Sigmoid colon (tissue), 7 donors: ENCODE data around the gene CDT1. TPM values are rescaled to one million over a fixed set of nuclear protein-coding genes. Genes with fewer than 3 reads are reported as not detected.

Source experiments
- DNase-seq: peaks from one replicate; pipeline ENCODE4 v3.0.0-alpha.2; 2019
- H3K27ac ChIP-seq, 4 donors: fragments of 200-600 bp; sonication (generic); one replicate each; pipeline ENCODE4 v1.5.1; 2016 to 2019; ENCODE audit warnings: mild to moderate bottlenecking in 1 of 4
- H3K27me3 ChIP-seq, 3 donors: fragments of 200-600 bp; sonication (generic); one replicate each; pipeline ENCODE4 v1.5.1; 2019; ENCODE audit warnings: mild to moderate bottlenecking in 1 of 3
- H3K36me3 ChIP-seq, 4 donors: fragments of 200-600 bp; sonication (generic); one replicate each; pipeline ENCODE4 v1.5.1; 2016 to 2019
- H3K4me1 ChIP-seq, 4 donors: fragments of 200-600 bp; sonication (generic); one replicate each; pipeline ENCODE4 v1.5.1; 2017 to 2019
- H3K4me3 ChIP-seq, 4 donors: fragments of 200-600 bp; sonication (generic); one replicate each; pipeline ENCODE4 v1.5.1; 2017 to 2019; ENCODE audit warnings: mild to moderate bottlenecking in 2 of 4, moderate library complexity in 1 of 4
- H3K9me3 ChIP-seq, 4 donors: fragments of 200-600 bp in 3 of 4; sonication (generic) in 3 of 4; one replicate each; pipeline versions ENCODE4 v1.5.1 to v1.6.1; 2013 to 2019
- CTCF ChIP-seq, 4 experiments: fragments of 450-650 bp in 3 of 4; fragments of 200-600 bp in 1 of 4; IDR thresholded peaks; one replicate each; pipeline ENCODE4 v1.5.1; 2016 to 2019; ENCODE audit warnings: antibody characterized with exemption in 4 of 4, mild to moderate bottlenecking in 3 of 4, moderate library complexity in 2 of 4
- EP300 ChIP-seq, 4 donors: sonication (generic); formaldehyde crosslinking; IDR thresholded peaks; one replicate each; pipeline ENCODE4 v1.6.1; 2017; ENCODE audit warnings: antibody characterized with exemption in 4 of 4
- POLR2A ChIP-seq, 2 donors: fragments of 450-650 bp; IDR thresholded peaks; one replicate each; pipeline ENCODE4 v1.6.1; 2016; ENCODE audit warnings: antibody characterized with exemption in 2 of 2, mild to moderate bottlenecking in 2 of 2, moderate library complexity in 2 of 2
- POLR2AphosphoS5 ChIP-seq, 4 donors: sonication (generic); formaldehyde crosslinking; IDR thresholded peaks; one replicate each; pipeline ENCODE4 v1.6.1; 2017; ENCODE audit warnings: antibody characterized with exemption in 4 of 4
- WGBS, 2 donors: extraction: QIAGEN DNeasy Blood & Tissue Kit; methylation state at CpG; one replicate each; pipeline ENCODE4 v1.1.7; 2013; 5-methylcytosine and 5-hydroxymethylcytosine counted together
- intact Hi-C: fragments of 100-400 bp; cut with DNase I; formaldehyde crosslinking; loops from one replicate; pipeline ENCODE4 v1.15.1; 2023
- polyA plus RNA-seq, 3 donors: library from polyadenylated mRNA; stranded (reverse); fragments of 200-250 nt; gene quantifications; one replicate each; pipeline ENCODE4 v1.2.3, GENCODE V29; 2013
- total RNA-seq, 4 donors: library from RNA; depleted of rRNA; stranded (reverse); fragments of >200 nt; gene quantifications; one replicate each; pipeline ENCODE4 v1.1.0, GENCODE V29; 2016
- donor health status: healthy with polysubstance abuse.
- donor health status: Bipolar disorder and iron deficiency.
- donor health status: healthy.

CDT1 gene
- total and polyA plus RNA-seq, 7 donors: 0.71 to 17.4 (median 3.3) TPM; not detected in 1

DNA sequence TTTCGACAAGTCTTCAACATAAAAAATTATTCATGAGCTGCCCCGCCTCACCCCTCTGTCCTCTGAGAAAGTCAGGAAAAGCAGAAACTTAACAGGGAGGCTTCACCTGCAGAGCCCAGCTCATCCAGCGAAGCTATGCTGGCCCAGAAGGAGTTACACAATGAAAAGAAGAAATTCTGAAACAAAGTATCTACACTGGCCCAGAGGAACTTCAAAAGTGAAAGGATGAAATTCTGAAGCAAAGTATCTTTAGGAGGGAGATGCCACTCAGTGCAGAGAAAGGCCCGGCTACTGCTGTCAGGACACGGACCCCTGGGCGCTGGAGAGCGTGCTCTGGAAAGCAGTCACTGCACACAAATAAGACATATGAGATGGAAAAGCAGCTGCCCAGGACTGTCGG is 51.6 kb downstream of the CDT1 start:
- WGBS, 2 donors: 84 to 86% methylated on average over 8 of the region's 8 CpGs
- no peaks in the 10 kb centered on the region for H3K9me3 ChIP-seq
- H3K36me3 ChIP-seq: peaks cover 6 to 32% (median 8%) of the 10 kb centered on the region in 4 donors
- H3K4me1 ChIP-seq: peaks cover 0 to 27% (median 20%) of the 10 kb centered on the region in 4 donors
- H3K27ac ChIP-seq: peak overlapping the region in 1 of 4 donors; percentile 88
- H3K27me3 ChIP-seq: no peaks in the 10 kb centered on the region
- intact Hi-C loops: loop anchor here (5.0 kb wide), 2 partner anchors 118 to 362 kb away; partner anchors contain the start of gene ZNF778
- H3K4me3 ChIP-seq: no peak overlapping the region
- DNase-seq: no peak
- TF ChIP-seq POLR2A (IDR thresholded peaks at IDR 0.05) (no peak), EP300 (IDR thresholded peaks at IDR 0.05) (no peak), POLR2AphosphoS5 (IDR thresholded peaks at IDR 0.05) (no peak), CTCF (IDR thresholded peaks at IDR 0.05) (no peak)

DNA sequence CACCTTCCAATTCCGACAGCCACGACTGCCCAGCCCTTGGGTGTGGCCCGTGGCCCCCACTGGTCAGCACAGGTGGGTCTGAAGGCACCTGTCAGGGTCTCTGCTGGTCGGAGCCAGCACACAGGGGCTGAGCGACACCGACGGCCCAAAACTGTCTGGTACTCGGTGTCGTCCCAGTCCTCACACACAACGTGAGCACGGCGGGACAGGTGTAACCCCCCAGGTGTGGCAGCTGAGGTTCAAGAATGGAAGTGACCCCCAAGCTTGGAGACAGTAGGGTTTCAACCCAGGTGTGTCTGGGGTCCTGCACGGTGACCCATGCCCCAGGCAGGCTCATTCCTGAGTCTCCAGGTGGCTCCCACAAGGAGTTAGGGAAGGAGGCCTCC is 52.1 kb downstream of the CDT1 start:
- Histone ChIP-seq H3K4me3 (peak overlapping the region in 3 of 4 donors; percentile 70 to 95 (median 73)), H3K27ac (peak overlapping the region; percentile 77 to 88 (median 82)), H3K9me3 (no peaks in the 10 kb centered on the region), H3K4me1 (peaks cover 0 to 27% (median 20%) of the 10 kb centered on the region in 4 donors), H3K27me3 (no peaks in the 10 kb centered on the region), H3K36me3 (peaks cover 11 to 32% (median 13%) of the 10 kb centered on the region in 4 donors)
- TF ChIP-seq POLR2A (IDR thresholded peaks at IDR 0.05) (no peak), POLR2AphosphoS5 (IDR thresholded peaks at IDR 0.05) (no peak), CTCF (IDR thresholded peaks at IDR 0.05) (no peak), EP300 (IDR thresholded peaks at IDR 0.05) (no peak)
- 81 to 89% methylated on average over 13 of the region's 13 CpGs for WGBS, 2 donors
- no peak for DNase-seq
- intact Hi-C loops: loop anchor here (5.0 kb wide), 2 partner anchors 118 to 362 kb away; partner anchors contain the start of gene ZNF778

DNA sequence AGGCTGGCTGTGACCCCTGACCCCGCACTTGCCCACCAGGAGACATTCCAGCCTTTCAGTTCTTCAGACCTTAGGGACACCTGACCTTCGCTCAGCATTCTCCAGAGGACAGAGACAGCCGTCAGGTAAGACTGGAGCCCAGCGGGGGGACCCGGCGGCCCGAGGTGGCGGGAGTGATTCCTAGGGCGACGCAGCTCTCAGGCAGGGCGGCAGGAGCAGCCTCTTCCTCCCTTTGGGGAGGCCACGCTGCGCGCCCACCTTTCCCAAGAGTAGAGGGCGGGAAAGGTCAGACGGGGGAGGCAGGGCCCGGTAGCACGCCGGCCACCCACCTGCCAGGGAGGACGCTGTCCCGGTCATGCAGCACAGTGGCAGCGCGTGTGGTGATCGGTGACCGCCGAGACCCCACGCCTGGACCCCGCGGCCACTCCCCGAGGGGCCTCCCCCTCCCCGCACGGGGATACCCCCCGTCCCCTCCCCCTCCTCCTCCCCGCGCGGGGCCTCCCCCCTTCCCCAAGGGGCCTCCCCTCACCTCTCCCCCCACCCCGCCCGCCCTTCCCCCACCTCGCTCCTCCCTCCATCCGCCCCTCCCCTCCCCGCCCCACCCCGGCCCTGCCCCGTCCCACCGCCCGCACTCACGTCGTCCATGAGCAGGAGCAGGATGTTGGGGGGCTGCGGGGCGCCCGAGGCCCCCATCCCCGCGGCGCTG is 52.7 kb downstream of the CDT1 start:
- no peak for TF ChIP-seq CTCF (IDR thresholded peaks at IDR 0.05)
- TF ChIP-seq EP300 (IDR thresholded peaks at IDR 0.05): no peak
- no peak for TF ChIP-seq POLR2AphosphoS5 (IDR thresholded peaks at IDR 0.05)
- no peak for TF ChIP-seq POLR2A (IDR thresholded peaks at IDR 0.05)
- WGBS, 2 donors: 8 to 17% methylated on average over 50 of the region's 53 CpGs
- Histone ChIP-seq H3K27me3 (no peaks in the 10 kb centered on the region), H3K36me3 (peaks cover 16 to 33% (median 18%) of the 10 kb centered on the region in 4 donors), H3K27ac (peak overlapping the region; percentile 77 to 88 (median 82)), H3K4me1 (peaks cover 0 to 27% (median 20%) of the 10 kb centered on the region in 4 donors), H3K4me3 (peak overlapping the region; percentile 70 to 95 (median 80)), H3K9me3 (no peaks in the 10 kb centered on the region)
- intact Hi-C loops: loop anchor here (5.0 kb wide), 2 partner anchors 119 to 361 kb away; partner anchors contain the start of gene ZNF778
- DNase-seq: peak; percentile 75

- TF ChIP-seq EP300 (IDR thresholded peaks at IDR 0.05) (no peak), POLR2A (IDR thresholded peaks at IDR 0.05) (peak; percentile 25 to 65), POLR2AphosphoS5 (IDR thresholded peaks at IDR 0.05) (peak; percentile 82 to 95 (median 93)), CTCF (IDR thresholded peaks at IDR 0.05) (no peak)
- Histone ChIP-seq H3K9me3 (no peaks in the 10 kb centered on the region), H3K4me3 (peak within 1 kb of the TSS; percentile 70 to 95 (median 80)), H3K27ac (peak within 1 kb of the TSS; percentile 77 to 88 (median 82)), H3K27me3 (no peaks in the 10 kb centered on the region), H3K36me3 (peaks cover 20 to 37% (median 22%) of the 10 kb centered on the region in 4 donors), H3K4me1 (peaks cover 0 to 27% (median 20%) of the 10 kb centered on the region in 4 donors)
- WGBS, 2 donors: 0% methylated on average over 87 of the region's 87 CpGs
- intact Hi-C loops: loop anchor here (1.0 to 5.0 kb wide), 3 partner anchors 46 to 360 kb away; partner anchors contain the start of genes APRT and ZNF778
- peak; percentile 99 for DNase-seq
Observed at GRCh38 chr16:88856828-88857727, 53.5 kb downstream of the CDT1 start, which contains the start of the genes GALNS and TRAPPC2L. Gene GALNS (minus strand): TSS chr16:88856947. CDS start chr16:88856877, 70 bp downstream. Gene TRAPPC2L (plus strand): TSS chr16:88857127. CDS start chr16:88857151, 24 bp downstream.
